Left lung (tissue), 10 donors: ENCODE results near the gene NTRK1. TPM values are rescaled to one million over a fixed set of nuclear protein-coding genes. Genes with fewer than 3 reads are reported as not detected.

Experiments
- ATAC-seq: fragments of 200-7000 bp; cut with Tn5 transposase; one replicate; pipeline ENCODE4 v1.9.1; 2020; ENCODE audit warnings: moderate library complexity
- DNase-seq, 4 donors: peaks; one replicate each; pipeline ENCODE4 v3.0.0-alpha.2; 2013 to 2020
- H3K27ac ChIP-seq, 2 donors: fragments of 200-600 bp; sonication (generic) in 1 of 2; one replicate each; pipeline versions ENCODE4 v1.5.0 to v1.8.0; 2020 to 2021
- H3K27me3 ChIP-seq, 2 donors: fragments of 200-600 bp; sonication (generic) in 1 of 2; one replicate each; pipeline versions ENCODE4 v1.5.0 to v1.8.0; 2020 to 2021
- H3K36me3 ChIP-seq, 2 donors: fragments of 200-600 bp; sonication (generic) in 1 of 2; one replicate each; pipeline versions ENCODE4 v1.5.0 to v1.8.0; 2020 to 2021
- H3K4me1 ChIP-seq, 2 donors: fragments of 200-600 bp; one replicate each; pipeline ENCODE4 v1.8.0; 2021
- H3K4me3 ChIP-seq, 2 donors: fragments of 200-600 bp; sonication (generic) in 1 of 2; one replicate each; pipeline versions ENCODE4 v1.5.0 to v1.8.0; 2020 to 2021; ENCODE audit warnings: mild to moderate bottlenecking in 1 of 2
- H3K9me3 ChIP-seq, 2 donors: fragments of 200-600 bp; sonication (generic) in 1 of 2; one replicate each; pipeline versions ENCODE4 v1.5.0 to v1.8.0; 2020 to 2021
- CTCF ChIP-seq, 2 donors: fragments of 200-600 bp; sonication (generic) in 1 of 2; IDR thresholded peaks; one replicate each; pipeline versions ENCODE4 v1.5.0 to v1.8.0; 2021; ENCODE audit warnings: antibody characterized with exemption in 2 of 2
- intact Hi-C, 2 donors: fragments of 100-400 bp; cut with DNase I; formaldehyde crosslinking; loops; one replicate each; pipeline versions ENCODE4 v1.11.2 to v1.14.2; 2022
- polyA plus RNA-seq, 6 donors: library from polyadenylated mRNA; unstranded; fragments of 120-200 nt; gene quantifications; one replicate each; pipeline ENCODE4 v1.2.1, GENCODE V29; 2013; ENCODE audit not compliant: insufficient read length in 6 of 6
- total RNA-seq, 2 donors: library from RNA; stranded (reverse); fragmentation: NEBNext Ultra II Directional; extraction: Animal tissue kit (Norgen Biotek cat#: 25700); gene quantifications; one replicate each; pipeline ENCODE4 v1.2.1, GENCODE V29; 2021
- donor health status: DM: no; HTN: yes; CAD: no.
- donor health status: DM: no; HTN: no; CAD: no.

Gene NTRK1
- total and polyA plus RNA-seq, 8 donors: 0.15 to 0.97 (median 0.34) TPM; not detected in 1

- ATAC-seq (no peak), DNase-seq (no peak)
- no peak overlapping the region for H3K4me3 ChIP-seq
- no peaks in the 10 kb centered on the region for H3K9me3 ChIP-seq
- peaks cover 48 to 94% of the 10 kb centered on the region in 2 donors for H3K27me3 ChIP-seq
- intact Hi-C loops: loop anchor here in 1 of 2 donors (5.0 kb wide), 1 partner anchor 65 kb away; no protein-coding TSS in a partner anchor
- H3K4me1 ChIP-seq: peaks cover 15 to 24% of the 10 kb centered on the region in 2 donors
- no peak for TF ChIP-seq CTCF (IDR thresholded peaks at IDR 0.05)
- H3K36me3 ChIP-seq: no peaks in the 10 kb centered on the region
- H3K27ac ChIP-seq: no peak overlapping the region
Observed at GRCh38 chr1:156862584-156862983, 1.9 kb downstream of the NTRK1 start.

- peaks cover 43 to 93% of the 10 kb centered on the region in 2 donors for H3K27me3 ChIP-seq
- no peak for TF ChIP-seq CTCF (IDR thresholded peaks at IDR 0.05)
- H3K9me3 ChIP-seq: no peaks in the 10 kb centered on the region
- H3K4me1 ChIP-seq: peaks cover 15 to 24% of the 10 kb centered on the region in 2 donors
- no peaks in the 10 kb centered on the region for H3K36me3 ChIP-seq
- DNase-seq (no peak), ATAC-seq (no peak)
- intact Hi-C loops: loop anchor here in 1 of 2 donors (5.0 kb wide), 1 partner anchor 66 kb away; no protein-coding TSS in a partner anchor
- H3K27ac ChIP-seq: no peak overlapping the region
- H3K4me3 ChIP-seq: no peak overlapping the region
Observed at GRCh38 chr1:156862997-156863599, 2.4 kb downstream of the NTRK1 start.

- DNase-seq (no peak), ATAC-seq (no peak)
- TF ChIP-seq CTCF (IDR thresholded peaks at IDR 0.05): no peak
- Histone ChIP-seq H3K9me3 (no peaks in the 10 kb centered on the region), H3K36me3 (no peaks in the 10 kb centered on the region), H3K27me3 (peaks cover 38 to 93% of the 10 kb centered on the region in 2 donors), H3K27ac (no peak overlapping the region), H3K4me1 (peaks cover 15 to 24% of the 10 kb centered on the region in 2 donors), H3K4me3 (no peak overlapping the region)
- intact Hi-C loops: loop anchor here in 1 of 2 donors (5.0 kb wide), 1 partner anchor 66 kb away; no protein-coding TSS in a partner anchor
Observed at GRCh38 chr1:156863631-156864030, 3.0 kb downstream of the NTRK1 start.

GRCh38 chr1:156864796-156865195, 4.1 kb downstream of the NTRK1 start:
- Histone ChIP-seq H3K4me1 (peaks cover 14 to 16% of the 10 kb centered on the region in 2 donors), H3K9me3 (no peaks in the 10 kb centered on the region), H3K27me3 (peaks cover 27 to 81% of the 10 kb centered on the region in 2 donors), H3K4me3 (no peak overlapping the region), H3K27ac (no peak overlapping the region), H3K36me3 (no peaks in the 10 kb centered on the region)
- DNase-seq (no peak), ATAC-seq (no peak)
- intact Hi-C loops: loop anchor here in 1 of 2 donors (5.0 kb wide), 1 partner anchor 67 kb away; no protein-coding TSS in a partner anchor
- TF ChIP-seq CTCF (IDR thresholded peaks at IDR 0.05): no peak

GRCh38 chr1:156865258-156865657, 4.6 kb downstream of the NTRK1 start:
- DNase-seq: no peak
- H3K27me3 ChIP-seq: peaks cover 22 to 77% of the 10 kb centered on the region in 2 donors
- H3K4me1 ChIP-seq: peaks cover 9 to 11% of the 10 kb centered on the region in 2 donors
- no peak for TF ChIP-seq CTCF (IDR thresholded peaks at IDR 0.05)
- intact Hi-C loops: no loop called here
- no peaks in the 10 kb centered on the region for H3K9me3 ChIP-seq
- no peak overlapping the region for H3K27ac ChIP-seq
- no peak overlapping the region for H3K4me3 ChIP-seq
- no peaks in the 10 kb centered on the region for H3K36me3 ChIP-seq
- no peak for ATAC-seq
